ENCODE results near the gene OSBPL3. TPM values are rescaled to one million over a fixed set of nuclear protein-coding genes. Genes with fewer than 3 reads are reported as not detected.

The OSBPL3 gene
- polyA plus RNA-seq, 3 donors, result 2.6 to 9.2 (median 3.7) TPM

GRCh38 chr7:24769851-24770250, 210.1 kb downstream of the OSBPL3 start:
- no peak overlapping the region for H3K4me3 ChIP-seq (replicated peaks in 1 of 3; ENCODE audit: low read depth in 2 of 3, low read length in 3 of 3)
- H3K4me2 ChIP-seq (replicated peaks; ENCODE audit: extremely low read depth, low read length, poor library complexity, severe bottlenecking), result no peak overlapping the region
- intact Hi-C loops (cut with micrococcal nuclease), result no loop called here
- Mint-ChIP-seq H3K27me3 (ENCODE audit: low read depth in 3 of 3) (peaks cover 1 to 7% (median 3%) of the 10 kb centered on the region in 3 donors), H3K27ac (no peak overlapping the region), H3K4me3 (no peak overlapping the region), H3K36me3 (no peaks in the 10 kb centered on the region), H3K9me3 (peaks cover 0 to 2% (median 0%) of the 10 kb centered on the region in 7 donors), H3K4me1 (peaks cover 4% of the 10 kb centered on the region)
- no peak overlapping the region for H2AFZ ChIP-seq (ENCODE audit: insufficient read depth, low read depth, low read length, poor library complexity, severe bottlenecking)
- no peaks in the 10 kb centered on the region for H3K4me1 ChIP-seq (ENCODE audit: control insufficient read depth in 1 of 2, insufficient read depth in 2 of 2, low read length in 2 of 2)
- no peak overlapping the region for H3K9ac ChIP-seq (ENCODE audit: insufficient read depth, low read length, poor library complexity, severe bottlenecking)
- no peak overlapping the region for H3K27ac ChIP-seq (ENCODE audit: low read depth in 1 of 2, low read length in 2 of 2)
- no peak for DNase-seq
- no peaks in the 10 kb centered on the region for H3K9me3 ChIP-seq (replicated peaks in 1 of 2; ENCODE audit: control insufficient read depth in 1 of 2, insufficient read depth in 1 of 2, low read length in 2 of 2)
- no peaks in the 10 kb centered on the region for H4K20me1 ChIP-seq (ENCODE audit: insufficient read depth, low read length)
- H3K27me3 ChIP-seq (ENCODE audit: control insufficient read depth in 2 of 2, insufficient read depth in 2 of 2, low read length in 2 of 2), result peaks cover 0 to 1% of the 10 kb centered on the region in 2 donors
- H3K36me3 ChIP-seq (replicated peaks in 1 of 2; ENCODE audit: control insufficient read depth in 1 of 2, insufficient read depth in 2 of 2, low read length in 2 of 2), result no peaks in the 10 kb centered on the region
- H3K79me2 ChIP-seq (ENCODE audit: insufficient read depth, low read length), result no peaks in the 10 kb centered on the region
- no peak for TF ChIP-seq CTCF (IDR thresholded peaks at IDR 0.05)
- no CpG with 5 or more reads among the region's 2 CpGs for WGBS (ENCODE audit: insufficient coverage)

- intact Hi-C loops (cut with micrococcal nuclease), result no loop called here
- no peak overlapping the region for H2AFZ ChIP-seq (ENCODE audit: insufficient read depth, low read depth, low read length, poor library complexity, severe bottlenecking)
- Mint-ChIP-seq H3K27ac (no peak overlapping the region), H3K4me1 (peaks cover 4% of the 10 kb centered on the region), H3K9me3 (peaks cover 0 to 2% (median 0%) of the 10 kb centered on the region in 7 donors), H3K27me3 (ENCODE audit: low read depth in 3 of 3) (peaks cover 1 to 7% (median 3%) of the 10 kb centered on the region in 3 donors), H3K36me3 (no peaks in the 10 kb centered on the region), H3K4me3 (no peak overlapping the region)
- no peak overlapping the region for H3K4me3 ChIP-seq (replicated peaks in 1 of 3; ENCODE audit: low read depth in 2 of 3, low read length in 3 of 3)
- no peak overlapping the region for H3K4me2 ChIP-seq (replicated peaks; ENCODE audit: extremely low read depth, low read length, poor library complexity, severe bottlenecking)
- H4K20me1 ChIP-seq (ENCODE audit: insufficient read depth, low read length), result no peaks in the 10 kb centered on the region
- H3K4me1 ChIP-seq (ENCODE audit: control insufficient read depth in 1 of 2, insufficient read depth in 2 of 2, low read length in 2 of 2), result no peaks in the 10 kb centered on the region
- H3K27me3 ChIP-seq (ENCODE audit: control insufficient read depth in 2 of 2, insufficient read depth in 2 of 2, low read length in 2 of 2), result peaks cover 0 to 2% of the 10 kb centered on the region in 2 donors
- WGBS (ENCODE audit: insufficient coverage), result no CpG with 5 or more reads among the region's 9 CpGs
- H3K9ac ChIP-seq (ENCODE audit: insufficient read depth, low read length, poor library complexity, severe bottlenecking), result no peak overlapping the region
- DNase-seq, result no peak
- no peaks in the 10 kb centered on the region for H3K9me3 ChIP-seq (replicated peaks in 1 of 2; ENCODE audit: control insufficient read depth in 1 of 2, insufficient read depth in 1 of 2, low read length in 2 of 2)
- no peak overlapping the region for H3K27ac ChIP-seq (ENCODE audit: low read depth in 1 of 2, low read length in 2 of 2)
- H3K79me2 ChIP-seq (ENCODE audit: insufficient read depth, low read length), result no peaks in the 10 kb centered on the region
- TF ChIP-seq CTCF (IDR thresholded peaks at IDR 0.05), result no peak
- H3K36me3 ChIP-seq (replicated peaks in 1 of 2; ENCODE audit: control insufficient read depth in 1 of 2, insufficient read depth in 2 of 2, low read length in 2 of 2), result no peaks in the 10 kb centered on the region
Measured at GRCh38 chr7:24769014-24769830, 210.8 kb downstream of the OSBPL3 start.
